A673 (cell line): ENCODE measurements around the gene CYP17A1. TPM values are rescaled to one million over a fixed set of nuclear protein-coding genes. Genes with fewer than 3 reads are reported as not detected.

ENCODE experiments used
- BruUV-seq: library from RNA; stranded (reverse); fragments of 400-500 nt; replicated peaks from 2 replicates; lab custom pipeline; 2021; lab: Mats Ljungman, UMichigan
- CTCF ChIA-PET: fragments of 300-600 bp; sonication (Branson Sonifier 250); formaldehyde crosslinking; loops from one replicate; lab custom pipeline; 2022; ENCODE audit warnings: antibody characterized with exemption; lab: Charles Lee
- POLR2A ChIA-PET: fragments of 300-600 bp; sonication (Branson Sonifier 250); formaldehyde crosslinking; loops from one replicate; lab custom pipeline; 2022; ENCODE audit warnings: antibody characterized with exemption; ENCODE audit not compliant: low non-redundant PET; lab: Charles Lee
- DNase-seq: peaks from one replicate; pipeline ENCODE4 v3.0.0-alpha.2; 2015; ENCODE audit warnings: low spot score
- H3K27ac ChIP-seq: fragments of 200-600 bp; sonication (generic); 2 replicates; pipeline ENCODE4 v1.5.1; 2016; ENCODE audit warnings: mixed run types, low read depth, mild to moderate bottlenecking, mixed read lengths, antibody characterized with exemption, low read length; ENCODE audit not compliant: poor library complexity, severe bottlenecking
- H3K27me3 ChIP-seq: fragments of 200-600 bp; sonication (generic); replicated peaks from 2 replicates; pipeline ENCODE4 v1.6.1; 2017; ENCODE audit warnings: mixed run types, low read depth, mild to moderate bottlenecking, mixed read lengths, antibody characterized with exemption, low read length; ENCODE audit not compliant: insufficient read depth, poor library complexity
- H3K36me3 ChIP-seq: fragments of 200-600 bp; sonication (generic); 2 replicates; pipeline ENCODE4 v1.6.1; 2016; ENCODE audit warnings: mixed run types, mild to moderate bottlenecking, mixed read lengths, antibody characterized with exemption, low read length; ENCODE audit not compliant: insufficient read depth, poor library complexity, severe bottlenecking
- H3K4me1 ChIP-seq: fragments of 200-600 bp; sonication (generic); 2 replicates; pipeline ENCODE4 v1.6.1; 2017; ENCODE audit warnings: mixed run types, mild to moderate bottlenecking, mixed read lengths, antibody characterized with exemption, low read length; ENCODE audit not compliant: insufficient read depth, poor library complexity, severe bottlenecking
- H3K4me3 ChIP-seq: fragments of 200-600 bp; sonication (generic); 2 replicates; pipeline ENCODE4 v1.5.1; 2016; ENCODE audit warnings: low read depth, mixed run types, mild to moderate bottlenecking, mixed read lengths, low read length; ENCODE audit not compliant: poor library complexity, severe bottlenecking
- H3K9me3 ChIP-seq: fragments of 200-600 bp; sonication (generic); 2 replicates; pipeline ENCODE4 v1.6.1; 2016; ENCODE audit warnings: mixed run types, low read depth, mild to moderate bottlenecking, mixed read lengths, antibody characterized with exemption, low read length; ENCODE audit not compliant: poor library complexity, severe bottlenecking
- CTCF ChIP-seq: fragments of 300-800, 200-600 bp; sonication (generic); conservative IDR thresholded peaks from 2 replicates; pipeline ENCODE4 v1.5.1; 2017; ENCODE audit warnings: low read depth, mild to moderate bottlenecking, antibody characterized with exemption, low read length, moderate library complexity, mixed read lengths
- EZH2 ChIP-seq: fragments of 200-600 bp; sonication (generic); IDR thresholded peaks from 2 replicates; pipeline ENCODE4 v1.6.1; 2017; ENCODE audit warnings: borderline replicate concordance, low read depth, mild to moderate bottlenecking, mixed read lengths, antibody characterized with exemption, low read length; ENCODE audit not compliant: poor library complexity, severe bottlenecking
- intact Hi-C: fragments of 100-400 bp; cut with micrococcal nuclease; formaldehyde crosslinking; loops from one replicate; pipeline ENCODE4 v1.10.0; 2022; ENCODE audit not compliant: unreplicated experiment
- total RNA-seq: library from RNA; stranded (reverse); gene quantifications from 2 replicates; pipeline ENCODE4 v1.2.3, GENCODE V29; 2021

CYP17A1 gene
- total RNA-seq, 1 experiment from 2014 or later: not detected

- H3K27me3 ChIP-seq: no peaks in the 10 kb centered on the region
- ChIA-PET CTCF (no interaction called here), POLR2A (no interaction called here)
- TF ChIP-seq CTCF (no peak), EZH2 (no peak)
- H3K27ac ChIP-seq: no peak overlapping the region
- no TSS peak for BruUV-seq
- no peaks in the 10 kb centered on the region for H3K9me3 ChIP-seq
- no peak for DNase-seq
- H3K4me1 ChIP-seq: no peaks in the 10 kb centered on the region
- intact Hi-C loops: loop anchor here (5.0 kb wide), 1 partner anchor 99 kb away; no protein-coding TSS in a partner anchor
- no peaks in the 10 kb centered on the region for H3K36me3 ChIP-seq
- H3K4me3 ChIP-seq: no peak overlapping the region
These were observed 5.7 kb downstream of the CYP17A1 start for GRCh38 chr10:102831322-102832071.

GRCh38 chr10:102827597-102827975, 9.6 kb downstream of the CYP17A1 start:
- no peak overlapping the region for H3K27ac ChIP-seq
- no peaks in the 10 kb centered on the region for H3K9me3 ChIP-seq
- intact Hi-C loops: no loop called here
- POLR2A ChIA-PET: no interaction called here
- H3K36me3 ChIP-seq: no peaks in the 10 kb centered on the region
- no peaks in the 10 kb centered on the region for H3K4me1 ChIP-seq
- BruUV-seq: no TSS peak
- TF ChIP-seq EZH2: no peak
- TF ChIP-seq CTCF: no peak
- CTCF ChIA-PET: interaction anchor here (0.6 kb wide), 1 partner anchor 417 kb away, joined by 3 read pairs; no protein-coding TSS in a partner anchor
- H3K27me3 ChIP-seq: no peaks in the 10 kb centered on the region
- DNase-seq: no peak
- H3K4me3 ChIP-seq: no peak overlapping the region

- no TSS peak for BruUV-seq
- no peak for TF ChIP-seq CTCF
- no peak for TF ChIP-seq EZH2
- no peaks in the 10 kb centered on the region for H3K4me1 ChIP-seq
- H3K9me3 ChIP-seq: no peaks in the 10 kb centered on the region
- no peak overlapping the region for H3K4me3 ChIP-seq
- no peaks in the 10 kb centered on the region for H3K36me3 ChIP-seq
- POLR2A ChIA-PET: interaction anchor here (0.6 to 0.7 kb wide), 2 partner anchors 74 to 319 kb away, joined by 6 to 9 read pairs; no protein-coding TSS in a partner anchor
- H3K27me3 ChIP-seq: no peaks in the 10 kb centered on the region
- no peak for DNase-seq
- H3K27ac ChIP-seq: no peak overlapping the region
- CTCF ChIA-PET: no interaction called here
- intact Hi-C loops: no loop called here
These were observed 10.9 kb downstream of the CYP17A1 start for GRCh38 chr10:102826148-102826796.
